K562 (cell line): Measurements from ENCODE around the gene DDIT3. TPM values are rescaled to one million over a fixed set of nuclear protein-coding genes. Genes with fewer than 3 reads are reported as not detected.

Experiments
- CBX1 ChIP-seq: sonication (generic); IDR thresholded peaks from 2 replicates; pipeline ENCODE4 v1.6.1; 2016; ENCODE audit warnings: antibody characterized with exemption, low read depth, mild to moderate bottlenecking
- EHMT2 ChIP-seq: fragments of 450-650 bp; IDR thresholded peaks from 2 replicates; pipeline ENCODE4 v1.6.1; 2018; ENCODE audit warnings: antibody characterized with exemption
- GABPA ChIP-seq: fragments of 200-800 bp; sonication (Bioruptor generic); conservative IDR thresholded peaks from 2 replicates; pipeline ENCODE4 v1.6.1; 2016; ENCODE audit warnings: low read depth, missing genetic modification characterization, missing compliant biosample characterization
- GABPB1 ChIP-seq: sonication (generic); formaldehyde crosslinking; IDR thresholded peaks from 2 replicates; pipeline ENCODE4 v1.8.0; 2022; ENCODE audit warnings: mild to moderate bottlenecking, missing genetic modification reagents
- HINFP ChIP-seq: fragments of 450-650 bp; conservative IDR thresholded peaks from 2 replicates; pipeline ENCODE4 v1.6.1; 2016; ENCODE audit warnings: missing genetic modification characterization, low read depth, mild to moderate bottlenecking, control low read depth, missing compliant biosample characterization
- IRF9 ChIP-seq: fragments of 450-650 bp; IDR thresholded peaks from 2 replicates; pipeline ENCODE4 v1.6.1; 2016; ENCODE audit warnings: missing biosample characterization, missing genetic modification characterization
- KLF10 ChIP-seq: fragments of 250-450 bp; sonication (Bioruptor Pico); IDR thresholded peaks from 2 replicates; pipeline ENCODE4 v1.6.1; 2021; ENCODE audit warnings: matching md5 sums
- MAZ ChIP-seq, 2 experiments: fragments of 450-650 bp in 1 of 2; sonication (generic) in 1 of 2; formaldehyde crosslinking; IDR thresholded peaks in 1 of 2; conservative IDR thresholded peaks in 1 of 2; 2 replicates each; pipeline versions ENCODE4 v1.4.0 to v1.5.0; 2020; ENCODE audit warnings: mild to moderate bottlenecking in 1 of 2, missing genetic modification reagents in 1 of 2
- NCOA1 ChIP-seq: fragments of 450-650 bp; IDR thresholded peaks from 2 replicates; pipeline ENCODE4 v1.6.1; 2016; ENCODE audit warnings: low read depth
- NR2C1 ChIP-seq, 2 experiments: fragments of 450-650 bp; IDR thresholded peaks; 2 replicates each; pipeline ENCODE4 v1.6.1; 2017; ENCODE audit warnings: mild to moderate bottlenecking in 2 of 2, antibody characterized with exemption in 1 of 2, inconsistent platforms in 1 of 2, missing compliant biosample characterization in 1 of 2, missing genetic modification characterization in 1 of 2
- PKNOX1 ChIP-seq: fragments of 450-650 bp; IDR thresholded peaks from 2 replicates; pipeline ENCODE4 v1.6.1; 2016
- RAD21 ChIP-seq, 2 experiments: fragments of 250-450 bp in 1 of 2; fragments of 450-650 bp in 1 of 2; sonication (Bioruptor Pico) in 1 of 2; formaldehyde crosslinking in 1 of 2; IDR thresholded peaks in 1 of 2; conservative IDR thresholded peaks in 1 of 2; 2 replicates each; pipeline versions ENCODE4 v1.4.0 to v1.8.0; 2020 to 2022; ENCODE audit warnings: mild to moderate bottlenecking in 2 of 2, moderate library complexity in 1 of 2
- RCOR1 ChIP-seq, 2 experiments: IDR thresholded peaks; 2 replicates each; pipeline ENCODE4 v1.6.1; 2012; ENCODE audit warnings: low read depth in 2 of 2, low read length in 2 of 2, borderline replicate concordance in 1 of 2, improper control_type of control experiment in 1 of 2
- SRSF7 ChIP-seq: fragments of 200-400 bp; formaldehyde crosslinking; optimal IDR thresholded peaks from 2 replicates; pipeline ENCODE3; 2017; ENCODE audit warnings: mild to moderate bottlenecking, low read depth, low read length
- THRA ChIP-seq: fragments of 450-650 bp; IDR thresholded peaks from 2 replicates; pipeline ENCODE4 v1.6.1; 2017; ENCODE audit warnings: mild to moderate bottlenecking, moderate library complexity
- ZFP36 ChIP-seq: fragments of 150-350 bp; IDR thresholded peaks from 2 replicates; pipeline ENCODE4 v1.6.1; 2018; ENCODE audit warnings: low read length, low read depth; ENCODE audit not compliant: partially characterized antibody
- ZNF384 ChIP-seq: IDR thresholded peaks from 2 replicates; pipeline ENCODE4 v1.6.1; 2012; ENCODE audit warnings: low read depth, low read length, improper control_type of control experiment
- ZNF584 ChIP-seq: fragments of 200-800 bp; sonication (Bioruptor generic); IDR thresholded peaks from 2 replicates; pipeline ENCODE4 v1.6.1; 2016; ENCODE audit warnings: low read depth, mild to moderate bottlenecking, missing genetic modification characterization, missing compliant biosample characterization
- ZNF79 ChIP-seq: fragments of 250-450 bp; sonication (Bioruptor Pico); IDR thresholded peaks from 2 replicates; pipeline ENCODE4 v1.4.0; 2020; ENCODE audit warnings: low read depth, mild to moderate bottlenecking, moderate library complexity
- polyA plus RNA-seq, 8 experiments: library from polyadenylated mRNA; depleted of rRNA in 4 of 8; stranded (reverse) in 5 of 8; unstranded in 3 of 8; fragments of >200 nt; fragmentation: Nextera tagmentation in 2 of 8; fragmentation: Illumina TruSeq in 1 of 8; extraction: Ambion mirVana in 2 of 8; extraction: Trizol in 1 of 8; gene quantifications; 2 replicates each; pipeline versions ENCODE4 v1.2.1 to v1.2.3, GENCODE V29; 2011 to 2014; ENCODE audit warnings: inconsistent platforms in 1 of 8, missing spikeins in 1 of 8
- total RNA-seq, 7 experiments: library from RNA; depleted of rRNA in 6 of 7; stranded (reverse); fragments of >200 nt in 6 of 7; fragmentation: Illumina TruSeq in 2 of 7; extraction: Trizol in 2 of 7; gene quantifications; 2 replicates each; pipeline versions ENCODE4 v1.2.1 to v1.2.3, GENCODE V29; 2011 to 2021; ENCODE audit warnings: low replicate concordance in 1 of 7
- TF ChIP-seq, protein P1 (sequence below): fragments of 450-650 bp; IDR thresholded peaks from 2 replicates; pipeline ENCODE4 v1.6.1; 2017; ENCODE audit warnings: antibody characterized with exemption

Gene DDIT3
- total and polyA plus RNA-seq, 9 of the 15 experiments (the other 6 are each of a cell fraction or from before 2014, with no cell fraction given), result 59.1 to 272 (median 89.9) TPM

DNA sequence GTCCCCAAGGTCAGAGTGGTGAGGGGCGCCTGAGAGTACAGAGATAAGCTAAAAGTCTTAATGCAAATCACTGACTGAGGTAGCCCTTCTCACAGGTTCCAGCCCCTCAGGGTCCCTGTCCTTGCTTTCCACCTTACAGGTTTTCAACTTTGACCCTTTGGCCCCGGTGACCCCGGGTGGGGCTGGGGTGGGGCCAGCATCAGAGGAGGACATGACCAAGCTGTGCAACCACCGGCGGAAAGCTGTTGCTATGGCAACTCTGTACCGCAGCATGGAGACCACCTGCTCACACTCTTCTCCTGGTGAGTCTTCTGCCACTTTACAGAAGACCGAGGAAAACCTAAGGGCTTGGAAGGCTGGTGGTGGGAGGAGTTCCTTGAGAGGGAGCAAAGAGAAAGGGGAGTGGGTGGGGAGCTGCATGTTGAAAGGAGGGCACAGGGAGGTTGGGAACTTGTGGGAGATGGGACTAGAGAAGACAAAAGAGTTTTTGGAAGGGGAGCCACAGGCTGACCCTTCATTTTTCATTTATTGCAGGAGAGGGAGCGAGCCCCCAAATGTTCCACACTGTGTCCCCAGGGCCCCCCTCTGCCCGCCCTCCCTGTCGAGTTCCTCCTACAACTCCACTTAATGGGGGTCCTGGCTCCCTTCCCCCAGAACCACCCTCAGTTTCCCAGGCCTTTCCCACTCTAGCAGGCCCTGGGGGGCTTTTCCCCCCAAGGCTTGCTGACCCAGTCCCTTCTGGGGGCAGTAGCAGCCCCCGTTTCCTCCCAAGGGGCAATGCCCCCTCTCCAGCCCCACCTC lies 4.7 kb upstream of the DDIT3 start (continued):
- TF ChIP-seq PKNOX1, result no peak
- no peak for TF ChIP-seq ZFP36
- TF ChIP-seq NCOA1, result no peak
- TF ChIP-seq NR2C1 (IDR thresholded peaks at IDR 0.05), result peak; percentile 91
- peak; percentile 92 for TF ChIP-seq NR2C1 (tag; IDR thresholded peaks at IDR 0.05)
- no peak for TF ChIP-seq EHMT2
- TF ChIP-seq HINFP, result no peak
- no peak for TF ChIP-seq IRF9 (tag)
- no peak for TF ChIP-seq THRA
- TF ChIP-seq KLF10 (CRISPR knock-in tag), result no peak
- TF ChIP-seq GABPA (tag), result no peak
- TF ChIP-seq ZNF584 (CRISPR knock-in tag), result no peak
- no peak for TF ChIP-seq RAD21 (CRISPR knock-in tag; conservative IDR thresholded peaks at IDR 0.05 in 1 of 2, IDR thresholded peaks at IDR 0.05 in 1 of 2)
- no peak for TF ChIP-seq ZNF79 (CRISPR knock-in tag)
- no peak for TF ChIP-seq RCOR1 (IDR thresholded peaks at IDR 0.05; ENCODE audit: borderline replicate concordance in 1 of 2, low read depth in 2 of 2, low read length in 2 of 2)
- TF ChIP-seq GABPB1, result no peak
- TF ChIP-seq MAZ (CRISPR knock-in tag; conservative IDR thresholded peaks at IDR 0.05 in 1 of 2, IDR thresholded peaks at IDR 0.05 in 1 of 2), result 0 out of 4 replicates have a peak, but pooled peaks of 1 of the 2 experiments have one; percentile 34
- no peak for TF ChIP-seq SRSF7
- TF ChIP-seq ZNF384, result no peak
- no peak for TF ChIP-seq CBX1
- TF ChIP-seq, protein P1, sequence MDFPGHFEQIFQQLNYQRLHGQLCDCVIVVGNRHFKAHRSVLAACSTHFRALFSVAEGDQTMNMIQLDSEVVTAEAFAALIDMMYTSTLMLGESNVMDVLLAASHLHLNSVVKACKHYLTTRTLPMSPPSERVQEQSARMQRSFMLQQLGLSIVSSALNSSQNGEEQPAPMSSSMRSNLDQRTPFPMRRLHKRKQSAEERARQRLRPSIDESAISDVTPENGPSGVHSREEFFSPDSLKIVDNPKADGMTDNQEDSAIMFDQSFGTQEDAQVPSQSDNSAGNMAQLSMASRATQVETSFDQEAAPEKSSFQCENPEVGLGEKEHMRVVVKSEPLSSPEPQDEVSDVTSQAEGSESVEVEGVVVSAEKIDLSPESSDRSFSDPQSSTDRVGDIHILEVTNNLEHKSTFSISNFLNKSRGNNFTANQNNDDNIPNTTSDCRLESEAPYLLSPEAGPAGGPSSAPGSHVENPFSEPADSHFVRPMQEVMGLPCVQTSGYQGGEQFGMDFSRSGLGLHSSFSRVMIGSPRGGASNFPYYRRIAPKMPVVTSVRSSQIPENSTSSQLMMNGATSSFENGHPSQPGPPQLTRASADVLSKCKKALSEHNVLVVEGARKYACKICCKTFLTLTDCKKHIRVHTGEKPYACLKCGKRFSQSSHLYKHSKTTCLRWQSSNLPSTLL, result no peak
